ENCODE data around the gene CCDC146. TPM values are rescaled to one million over a fixed set of nuclear protein-coding genes. Genes with fewer than 3 reads are reported as not detected.
"Not testable (repeated sequence)": the region's sequence is repeated elsewhere in the genome, so short reads cannot be mapped to it uniquely, and the experiment has no call there.

The CCDC146 gene
- total and polyA plus RNA-seq, 7 experiments from 2014 or later = 0.98 to 15.6 (median 14.5) TPM

DNA sequence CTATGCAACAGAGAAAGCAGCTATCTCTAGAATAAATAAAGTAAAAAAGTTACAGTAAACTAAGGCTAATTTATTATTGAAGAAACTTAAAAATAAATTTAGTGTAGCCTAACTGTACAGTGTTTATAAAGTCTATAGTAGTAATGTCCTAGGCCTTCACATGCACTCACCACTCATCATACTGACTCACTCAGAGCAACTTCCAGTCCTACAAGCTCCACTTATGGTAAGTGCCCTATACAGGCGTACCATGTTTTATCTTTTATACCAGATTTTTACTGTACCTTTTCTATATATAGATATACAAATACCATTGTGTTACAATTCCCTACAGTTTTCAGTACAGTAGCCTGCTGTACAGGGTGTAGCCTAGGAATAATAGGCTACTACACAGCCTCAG lies 40.2 kb upstream of the CCDC146 start:
- intact Hi-C loops (cut with micrococcal nuclease); H3K4me3 Mint-ChIP-seq; DNase-seq; H3K27ac Mint-ChIP-seq; POLR2A ChIA-PET; H3K9me3 ChIP-seq (ENCODE audit: control insufficient read depth in 2 of 3, low read length in 3 of 3); ATAC-seq; H3K27ac ChIP-seq (ENCODE audit: low read depth, low read length); H3K4me1 ChIP-seq (ENCODE audit: control insufficient read depth in 2 of 2, insufficient read depth in 2 of 2, low read length in 2 of 2); H3K36me3 ChIP-seq (ENCODE audit: control insufficient read depth in 2 of 3, insufficient read depth in 3 of 3, low read length in 3 of 3); H3K27me3 ChIP-seq (ENCODE audit: control insufficient read depth in 2 of 2, insufficient read depth in 2 of 2, low read length in 2 of 2); H3K4me3 ChIP-seq (ENCODE audit: low read length); H3K27me3 Mint-ChIP-seq; H3K4me1 Mint-ChIP-seq; H3K36me3 Mint-ChIP-seq; H3K9me3 Mint-ChIP-seq: not testable (repeated sequence)
- CTCF ChIA-PET = interaction anchor here (0.6 kb wide), 1 partner anchor 1062 kb away, joined by 3 read pairs; no protein-coding TSS in a partner anchor

DNA sequence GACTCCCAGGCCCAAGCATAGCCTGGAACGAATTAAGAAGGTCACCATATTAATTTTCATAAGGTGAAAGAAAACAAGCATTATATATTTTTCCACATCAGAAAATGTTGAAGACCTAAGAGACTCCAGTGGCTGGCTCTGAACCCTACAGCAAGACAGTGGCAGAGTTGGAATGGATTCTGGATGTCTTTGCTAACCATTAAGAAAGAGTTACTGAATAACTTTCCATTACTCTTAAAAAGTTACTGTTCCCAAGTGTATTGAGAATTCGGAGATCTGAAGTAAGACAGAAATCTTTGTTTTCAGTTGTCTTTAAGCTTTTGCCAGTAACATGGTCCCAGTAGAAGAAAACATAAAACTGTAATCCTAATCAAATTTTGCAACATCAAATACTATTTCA lies 30.1 kb upstream of the CCDC146 start:
- H3K4me1 ChIP-seq (ENCODE audit: control insufficient read depth in 2 of 2, insufficient read depth in 2 of 2, low read length in 2 of 2); POLR2A ChIA-PET; H3K4me1 Mint-ChIP-seq; intact Hi-C loops (cut with micrococcal nuclease); H3K9me3 ChIP-seq (ENCODE audit: control insufficient read depth in 2 of 3, low read length in 3 of 3); H3K27ac ChIP-seq (ENCODE audit: low read depth, low read length); ATAC-seq; H3K27me3 Mint-ChIP-seq; CTCF ChIA-PET; H3K27ac Mint-ChIP-seq; DNase-seq; H3K36me3 ChIP-seq (ENCODE audit: control insufficient read depth in 2 of 3, insufficient read depth in 3 of 3, low read length in 3 of 3); H3K27me3 ChIP-seq (ENCODE audit: control insufficient read depth in 2 of 2, insufficient read depth in 2 of 2, low read length in 2 of 2); H3K4me3 Mint-ChIP-seq; H3K9me3 Mint-ChIP-seq; H3K4me3 ChIP-seq (ENCODE audit: low read length): not testable (repeated sequence)
- H3K36me3 Mint-ChIP-seq = peaks cover 5 to 27% (median 11%) of the 10 kb centered on the region in 5 donors

DNA sequence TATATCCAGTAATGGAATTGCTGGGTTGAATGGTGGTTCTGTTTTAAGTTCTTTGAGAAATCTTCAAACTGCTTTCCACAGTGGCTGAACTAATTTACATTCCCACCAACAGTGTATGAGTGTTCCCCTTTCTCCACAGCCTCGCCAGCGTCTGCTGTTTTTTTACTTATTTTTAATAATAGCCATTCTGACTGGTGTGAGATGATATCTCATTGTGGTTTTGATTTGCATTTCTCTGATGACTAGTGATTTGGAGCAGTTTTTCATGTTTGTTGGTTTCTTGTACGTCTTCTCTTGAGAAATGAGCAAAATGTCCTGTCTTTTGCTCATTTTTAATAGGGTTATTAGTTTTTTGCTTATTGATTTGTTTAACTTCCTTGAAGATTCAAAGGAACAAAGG lies 21.9 kb upstream of the CCDC146 start:
- not testable (repeated sequence) for H3K27me3 Mint-ChIP-seq

DNA sequence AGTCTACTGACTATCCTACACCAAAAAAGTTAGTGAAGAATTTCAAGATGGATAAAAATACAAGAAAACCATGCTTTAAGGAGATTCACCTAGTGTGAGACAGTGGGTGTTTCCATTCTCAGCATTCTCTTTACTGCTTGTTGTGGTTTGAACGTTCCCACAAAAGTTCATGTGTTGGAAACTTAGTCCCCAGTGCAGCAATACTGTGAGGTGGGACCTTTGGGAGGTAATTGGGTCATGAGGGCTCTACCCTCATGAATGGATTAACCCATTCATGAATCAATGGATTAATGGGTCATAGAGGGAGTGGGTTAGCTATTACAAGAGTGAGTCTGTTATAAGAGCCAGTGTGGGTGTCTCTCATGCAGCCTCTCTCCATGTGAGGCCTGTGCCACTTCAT lies 21.2 kb upstream of the CCDC146 start:
- H3K27me3 ChIP-seq (ENCODE audit: control insufficient read depth in 2 of 2, insufficient read depth in 2 of 2, low read length in 2 of 2); H3K4me3 ChIP-seq (ENCODE audit: low read length); H3K27ac Mint-ChIP-seq; H3K27me3 Mint-ChIP-seq; H3K4me1 Mint-ChIP-seq; H3K4me1 ChIP-seq (ENCODE audit: control insufficient read depth in 2 of 2, insufficient read depth in 2 of 2, low read length in 2 of 2); intact Hi-C loops (cut with micrococcal nuclease); H3K27ac ChIP-seq (ENCODE audit: low read depth, low read length); H3K9me3 ChIP-seq (ENCODE audit: control insufficient read depth in 2 of 3, low read length in 3 of 3); H3K36me3 Mint-ChIP-seq; H3K36me3 ChIP-seq (ENCODE audit: control insufficient read depth in 2 of 3, insufficient read depth in 3 of 3, low read length in 3 of 3); POLR2A ChIA-PET; H3K9me3 Mint-ChIP-seq; H3K4me3 Mint-ChIP-seq; ATAC-seq; DNase-seq; CTCF ChIA-PET: not testable (repeated sequence)

More for the DNA sequence above, 21.9 kb upstream of the CCDC146 start:
- H3K36me3 Mint-ChIP-seq; H3K4me1 ChIP-seq (ENCODE audit: control insufficient read depth in 2 of 2, insufficient read depth in 2 of 2, low read length in 2 of 2); H3K9me3 ChIP-seq (ENCODE audit: control insufficient read depth in 2 of 3, low read length in 3 of 3); H3K36me3 ChIP-seq (ENCODE audit: control insufficient read depth in 2 of 3, insufficient read depth in 3 of 3, low read length in 3 of 3); H3K27ac ChIP-seq (ENCODE audit: low read depth, low read length); H3K4me3 ChIP-seq (ENCODE audit: low read length); H3K4me3 Mint-ChIP-seq; ATAC-seq; H3K9me3 Mint-ChIP-seq; H3K4me1 Mint-ChIP-seq; DNase-seq; CTCF ChIA-PET; H3K27ac Mint-ChIP-seq; H3K27me3 ChIP-seq (ENCODE audit: control insufficient read depth in 2 of 2, insufficient read depth in 2 of 2, low read length in 2 of 2); intact Hi-C loops (cut with micrococcal nuclease); POLR2A ChIA-PET: not testable (repeated sequence)

DNA sequence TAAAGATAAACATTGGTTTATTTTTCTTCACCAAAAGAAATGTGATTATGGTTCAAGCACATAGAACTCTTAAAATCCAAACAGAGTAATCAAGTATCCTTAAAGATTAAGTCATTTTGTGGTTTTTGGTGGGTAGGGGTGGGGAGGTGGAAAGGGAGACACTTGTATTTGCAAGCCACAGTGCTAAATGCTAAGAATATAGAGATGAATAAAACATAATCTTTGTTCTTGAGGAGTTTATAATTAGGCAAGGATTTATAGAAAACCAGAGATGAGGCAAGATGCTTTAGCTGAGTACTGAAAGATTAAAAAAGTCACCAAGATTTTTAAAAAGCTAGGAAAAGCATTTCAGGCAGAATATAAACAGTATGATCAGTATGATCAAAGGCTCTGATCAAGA lies 19.7 kb upstream of the CCDC146 start:
- intact Hi-C loops (cut with micrococcal nuclease); ATAC-seq; H3K36me3 ChIP-seq (ENCODE audit: control insufficient read depth in 2 of 3, insufficient read depth in 3 of 3, low read length in 3 of 3); H3K27ac Mint-ChIP-seq; H3K9me3 Mint-ChIP-seq; H3K4me1 ChIP-seq (ENCODE audit: control insufficient read depth in 2 of 2, insufficient read depth in 2 of 2, low read length in 2 of 2); H3K9me3 ChIP-seq (ENCODE audit: control insufficient read depth in 2 of 3, low read length in 3 of 3); H3K27ac ChIP-seq (ENCODE audit: low read depth, low read length); H3K4me3 Mint-ChIP-seq; H3K36me3 Mint-ChIP-seq; H3K4me3 ChIP-seq (ENCODE audit: low read length); POLR2A ChIA-PET; H3K27me3 Mint-ChIP-seq; H3K27me3 ChIP-seq (ENCODE audit: control insufficient read depth in 2 of 2, insufficient read depth in 2 of 2, low read length in 2 of 2); DNase-seq; CTCF ChIA-PET; H3K4me1 Mint-ChIP-seq: not testable (repeated sequence)

DNA sequence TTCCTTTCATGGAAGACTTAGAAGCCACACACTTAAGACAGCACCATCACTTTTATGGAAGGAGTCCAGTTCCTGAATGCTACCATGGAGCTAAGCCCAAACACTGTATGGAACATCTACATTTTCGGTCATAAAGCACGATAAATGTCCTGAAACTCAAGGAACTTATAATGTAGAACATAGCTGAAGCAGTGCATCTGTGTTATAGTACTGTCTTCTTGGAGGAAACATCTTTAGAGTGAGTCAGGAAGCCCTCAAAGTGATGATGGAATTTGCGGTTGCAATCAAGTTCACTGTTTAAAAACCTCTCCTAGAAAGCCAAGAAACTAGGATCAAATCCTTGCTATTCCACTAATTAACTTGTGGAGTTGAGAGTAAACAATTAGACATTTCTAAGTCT lies 16.5 kb upstream of the CCDC146 start:
- H3K4me3 ChIP-seq (ENCODE audit: low read length); H3K4me1 ChIP-seq (ENCODE audit: control insufficient read depth in 2 of 2, insufficient read depth in 2 of 2, low read length in 2 of 2); H3K4me1 Mint-ChIP-seq; H3K36me3 ChIP-seq (ENCODE audit: control insufficient read depth in 2 of 3, insufficient read depth in 3 of 3, low read length in 3 of 3); H3K9me3 ChIP-seq (ENCODE audit: control insufficient read depth in 2 of 3, low read length in 3 of 3); H3K36me3 Mint-ChIP-seq; H3K4me3 Mint-ChIP-seq; POLR2A ChIA-PET; H3K27me3 ChIP-seq (ENCODE audit: control insufficient read depth in 2 of 2, insufficient read depth in 2 of 2, low read length in 2 of 2); H3K27me3 Mint-ChIP-seq; H3K27ac Mint-ChIP-seq; H3K27ac ChIP-seq (ENCODE audit: low read depth, low read length); H3K9me3 Mint-ChIP-seq; CTCF ChIA-PET; ATAC-seq; DNase-seq; intact Hi-C loops (cut with micrococcal nuclease): not testable (repeated sequence)

DNA sequence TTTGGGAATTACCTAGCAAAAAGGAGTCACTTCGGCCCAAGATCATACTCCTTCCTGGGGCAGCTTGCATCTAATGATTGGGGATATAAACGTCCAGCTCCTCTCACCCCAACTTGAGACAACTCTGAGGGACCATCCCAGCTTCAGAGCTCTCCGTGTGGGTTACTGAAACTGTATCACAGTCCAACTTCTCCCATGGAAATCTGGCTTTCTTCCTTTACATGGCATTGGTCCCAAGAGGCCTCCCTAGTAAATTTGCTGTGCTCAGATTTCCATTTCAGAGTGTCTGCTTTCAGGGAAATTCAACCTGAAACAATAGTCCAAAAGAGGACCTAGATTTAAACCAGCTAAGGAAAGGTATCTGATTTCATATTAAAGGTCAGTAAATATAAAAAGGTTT lies 14.8 kb upstream of the CCDC146 start:
- H3K9me3 Mint-ChIP-seq; H3K9me3 ChIP-seq (ENCODE audit: control insufficient read depth in 2 of 3, low read length in 3 of 3); H3K4me1 ChIP-seq (ENCODE audit: control insufficient read depth in 2 of 2, insufficient read depth in 2 of 2, low read length in 2 of 2); intact Hi-C loops (cut with micrococcal nuclease); H3K36me3 Mint-ChIP-seq; CTCF ChIA-PET; H3K4me1 Mint-ChIP-seq; H3K4me3 Mint-ChIP-seq; ATAC-seq; H3K27ac Mint-ChIP-seq; H3K27me3 ChIP-seq (ENCODE audit: control insufficient read depth in 2 of 2, insufficient read depth in 2 of 2, low read length in 2 of 2); H3K4me3 ChIP-seq (ENCODE audit: low read length); H3K27me3 Mint-ChIP-seq; H3K36me3 ChIP-seq (ENCODE audit: control insufficient read depth in 2 of 3, insufficient read depth in 3 of 3, low read length in 3 of 3); H3K27ac ChIP-seq (ENCODE audit: low read depth, low read length); DNase-seq; POLR2A ChIA-PET: not testable (repeated sequence)
